SK-N-SH (cell line): Measurements from ENCODE around the gene NOSTRIN. TPM values are rescaled to one million over a fixed set of nuclear protein-coding genes. Genes with fewer than 3 reads are reported as not detected.

Experiments used
- CTCF ChIA-PET: fragments of 300-600, 350-600 bp; formaldehyde crosslinking; extraction: SDS; loops from one replicate; lab custom pipeline; 2021; lab: Yijun Ruan, JAX
- POLR2A ChIA-PET: fragments of 350-600 bp; sonication (Branson Sonifier 250); formaldehyde crosslinking; extraction: SDS; loops from one replicate; lab custom pipeline; 2020; ENCODE audit warnings: antibody characterized with exemption, inconsistent platforms; lab: Yijun Ruan, JAX
- DNase-seq: peaks from one replicate; pipeline ENCODE4 v3.0.0; 2012
- H2AFZ ChIP-seq: fragments of 200-600 bp; sonication (generic); 2 replicates; pipeline ENCODE4 v1.8.1; 2016; ENCODE audit warnings: antibody characterized with exemption, mild to moderate bottlenecking, low read depth
- H3F3A ChIP-seq: fragments of 200-600 bp; sonication (generic); replicated peaks from 2 replicates; pipeline ENCODE3; 2016; ENCODE audit warnings: antibody characterized with exemption, mild to moderate bottlenecking; ENCODE audit not compliant: insufficient read depth
- H3K27ac ChIP-seq, 2 experiments: fragments of 200-500 bp in 1 of 2; fragments of 200-600 bp in 1 of 2; sonication (Bioruptor generic) in 1 of 2; sonication (generic), shearing (Covaris generic) in 1 of 2; 2 replicates each; pipeline versions ENCODE4 v1.5.1 to v1.6.1; 2014 to 2016; ENCODE audit warnings: low read depth in 2 of 2, inconsistent platforms in 1 of 2, low read length in 1 of 2, mild to moderate bottlenecking in 1 of 2, mixed read lengths in 1 of 2
- H3K27me3 ChIP-seq: fragments of 200-600 bp; sonication (generic), shearing (Covaris generic); 2 replicates; pipeline ENCODE4 v1.6.1; 2016; ENCODE audit warnings: mixed run types; ENCODE audit not compliant: insufficient read depth
- H3K36me3 ChIP-seq, 2 experiments: fragments of 200-500 bp in 1 of 2; fragments of 200-600 bp in 1 of 2; sonication (Bioruptor generic) in 1 of 2; sonication (generic) in 1 of 2; replicated peaks in 1 of 2; 2 replicates each; pipeline versions ENCODE3 to v1.5.1; 2014 to 2016; ENCODE audit warnings: low read length in 1 of 2, mild to moderate bottlenecking in 1 of 2; ENCODE audit not compliant: insufficient read depth in 2 of 2, control insufficient read depth in 1 of 2
- H3K4me1 ChIP-seq, 2 experiments: fragments of 200-500 bp in 1 of 2; fragments of 200-600 bp in 1 of 2; sonication (Bioruptor generic) in 1 of 2; sonication (generic), shearing (Covaris generic) in 1 of 2; 2 replicates each; pipeline versions ENCODE4 v1.5.1 to v1.6.1; 2014 to 2016; ENCODE audit warnings: low read depth in 1 of 2, low read length in 1 of 2, mixed run types in 1 of 2; ENCODE audit not compliant: insufficient read depth in 2 of 2, control insufficient read depth in 1 of 2
- H3K4me2 ChIP-seq: fragments of 200-600 bp; sonication (generic), shearing (Covaris generic); 2 replicates; pipeline ENCODE4 v1.6.1; 2017; ENCODE audit warnings: mixed run types
- H3K4me3 ChIP-seq, 2 experiments: fragments of 200-500 bp in 1 of 2; fragments of 200-600 bp in 1 of 2; sonication (Bioruptor generic) in 1 of 2; sonication (generic), shearing (Covaris generic) in 1 of 2; 2 replicates each; pipeline versions ENCODE4 v1.5.1 to v1.8.1; 2014 to 2016; ENCODE audit warnings: low read depth in 2 of 2, inconsistent platforms in 1 of 2, low read length in 1 of 2, mild to moderate bottlenecking in 1 of 2, mixed read lengths in 1 of 2, moderate library complexity in 1 of 2
- H3K79me2 ChIP-seq: fragments of 200-600 bp; sonication (generic); 2 replicates; pipeline ENCODE4 v1.8.1; 2017; ENCODE audit warnings: mild to moderate bottlenecking; ENCODE audit not compliant: insufficient read depth
- H3K9ac ChIP-seq: fragments of 200-600 bp; sonication (generic); 2 replicates; pipeline ENCODE4 v1.6.1; 2017; ENCODE audit warnings: mixed run types
- H3K9me2 ChIP-seq: fragments of 200-600 bp; sonication (generic); 2 replicates; pipeline ENCODE4 v1.6.1; 2017; ENCODE audit warnings: mixed run types
- H3K9me3 ChIP-seq: fragments of 200-600 bp; sonication (generic); 2 replicates; pipeline ENCODE4 v1.6.1; 2017; ENCODE audit warnings: mixed run types, mild to moderate bottlenecking, moderate library complexity
- H4K20me1 ChIP-seq: fragments of 200-600 bp; sonication (generic); 2 replicates; pipeline ENCODE4 v1.6.1; 2017; ENCODE audit warnings: mild to moderate bottlenecking, mixed run types; ENCODE audit not compliant: insufficient read depth
- FOSL2 ChIP-seq: IDR thresholded peaks from 2 replicates; pipeline ENCODE4 v1.4.0; 2012; ENCODE audit warnings: low read depth, mild to moderate bottlenecking, moderate library complexity, borderline replicate concordance
- FOXJ3 ChIP-seq: sonication (generic); formaldehyde crosslinking; IDR thresholded peaks from 2 replicates; pipeline ENCODE4 v1.5.1; 2020; ENCODE audit warnings: mild to moderate bottlenecking, missing genetic modification reagents
- FOXM1 ChIP-seq: IDR thresholded peaks from 2 replicates; pipeline ENCODE4 v1.4.0; 2012; ENCODE audit warnings: low read depth, mild to moderate bottlenecking
- GABPA ChIP-seq: IDR thresholded peaks from 2 replicates; pipeline ENCODE4 v1.4.0; 2012; ENCODE audit warnings: low read depth, mild to moderate bottlenecking
- GATA2 ChIP-seq: sonication (generic); formaldehyde crosslinking; IDR thresholded peaks from 2 replicates; pipeline ENCODE4 v1.5.0; 2020; ENCODE audit warnings: mild to moderate bottlenecking, missing genetic modification reagents
- MEF2A ChIP-seq: IDR thresholded peaks from 2 replicates; pipeline ENCODE4 v1.4.0; 2012; ENCODE audit warnings: low read depth, borderline replicate concordance
- MXI1 ChIP-seq: IDR thresholded peaks from 2 replicates; pipeline ENCODE4 v1.6.1; 2012; ENCODE audit warnings: mild to moderate bottlenecking, low read depth, low read length, improper control_type of control experiment
- NFIC ChIP-seq: IDR thresholded peaks from 2 replicates; pipeline ENCODE4 v1.4.0; 2012; ENCODE audit warnings: borderline replicate concordance
- NRF1 ChIP-seq: IDR thresholded peaks from 2 replicates; pipeline ENCODE4 v1.6.1; 2012; ENCODE audit warnings: low read depth, mild to moderate bottlenecking, low read length
- PBX3 ChIP-seq: IDR thresholded peaks from 2 replicates; pipeline ENCODE4; 2012
- POLR2AphosphoS5 ChIP-seq: IDR thresholded peaks from 2 replicates; pipeline ENCODE4 v1.6.1; 2012; ENCODE audit warnings: low read depth, low read length
- RCOR1 ChIP-seq: fragments of 150-350 bp; IDR thresholded peaks from 2 replicates; pipeline ENCODE4 v1.6.1; 2017; ENCODE audit warnings: antibody characterized with exemption, low read length
- REST ChIP-seq: IDR thresholded peaks from 2 replicates; pipeline ENCODE4 v1.6.1; 2012; ENCODE audit warnings: mild to moderate bottlenecking, low read depth, low read length, moderate library complexity
- RXRA ChIP-seq: IDR thresholded peaks from 2 replicates; pipeline ENCODE4 v1.4.0; 2012; ENCODE audit warnings: low read depth, mild to moderate bottlenecking, borderline replicate concordance
- SIN3A ChIP-seq: IDR thresholded peaks from 2 replicates; pipeline ENCODE4 v1.6.1; 2012; ENCODE audit warnings: low read depth, mild to moderate bottlenecking, low read length, moderate library complexity, borderline replicate concordance
- SMC3 ChIP-seq: IDR thresholded peaks from 2 replicates; pipeline ENCODE4 v1.6.1; 2012; ENCODE audit warnings: low read depth, low read length, improper control_type of control experiment
- TAF1 ChIP-seq: IDR thresholded peaks from 2 replicates; pipeline ENCODE4 v1.6.1; 2012; ENCODE audit warnings: low read depth, mild to moderate bottlenecking, low read length, moderate library complexity, borderline replicate concordance
- TEAD4 ChIP-seq: IDR thresholded peaks from 2 replicates; pipeline ENCODE4 v1.4.0; 2012; ENCODE audit warnings: mild to moderate bottlenecking, borderline replicate concordance; ENCODE audit not compliant: insufficient read depth
- USF1 ChIP-seq: IDR thresholded peaks from 2 replicates; pipeline ENCODE4 v1.4.0; 2012; ENCODE audit warnings: low read depth, borderline replicate concordance
- USF2 ChIP-seq: fragments of 150-350 bp; IDR thresholded peaks from 2 replicates; pipeline ENCODE4 v1.6.1; 2017; ENCODE audit warnings: antibody characterized with exemption, low read length, low read depth, borderline replicate concordance
- YY1 ChIP-seq: IDR thresholded peaks from 2 replicates; pipeline ENCODE4 v1.4.0; 2012; ENCODE audit warnings: low read depth, mild to moderate bottlenecking
- WGBS: methylation state at CpG from one replicate; pipeline ENCODE4 v1.1.6; 2017; ENCODE audit warnings: low lambda C conversion rate; 5-methylcytosine and 5-hydroxymethylcytosine counted together
- polyA plus RNA-seq, 3 experiments: library from polyadenylated mRNA; depleted of rRNA; stranded (reverse); fragments of >200 nt; gene quantifications; 2 replicates each; pipeline ENCODE4 v1.2.3, GENCODE V29; 2012

The NOSTRIN gene
- polyA plus RNA-seq, 1 of the 3 experiments (the other 2 are of a cell fraction) = not detected

GRCh38 chr2:168794968-168795367 is 7.5 kb upstream of the NOSTRIN start (continued):
- TF ChIP-seq RXRA (no peak), MEF2A (no peak), GATA2 (CRISPR knock-in tag) (no peak)

- H3K27me3 ChIP-seq = no peaks in the 10 kb centered on the region
- no peak overlapping the region for H3K4me2 ChIP-seq
- no peaks in the 10 kb centered on the region for H3K79me2 ChIP-seq
- ChIA-PET CTCF (interaction anchor here (1.3 kb wide), 1 partner anchor 37 kb away, joined by 4 read pairs; no protein-coding TSS in a partner anchor), POLR2A (interaction anchor here (0.6 kb wide), 1 partner anchor 1008 kb away, joined by 3 read pairs; no protein-coding TSS in a partner anchor)
- H3K9ac ChIP-seq = no peak overlapping the region
- no peaks in the 10 kb centered on the region for H3K36me3 ChIP-seq
- H2AFZ ChIP-seq = no peak overlapping the region
- H3K27ac ChIP-seq = no peak overlapping the region
- WGBS = 63% methylated on average over 9 of the region's 9 CpGs
- no peaks in the 10 kb centered on the region for H4K20me1 ChIP-seq
- peaks cover 0 to 2% of the 10 kb centered on the region in 2 experiments; a peak in 1 of 4 replicates for H3K4me1 ChIP-seq
- DNase-seq = no peak
- H3K9me2 ChIP-seq = no peaks in the 10 kb centered on the region
- no peaks in the 10 kb centered on the region for H3F3A ChIP-seq
- H3K4me3 ChIP-seq = no peak overlapping the region
- no peaks in the 10 kb centered on the region for H3K9me3 ChIP-seq
- no peak for TF ChIP-seq FOXJ3 (CRISPR knock-in tag)
- TF ChIP-seq POLR2AphosphoS5 = no peak
- TF ChIP-seq GATA2 (CRISPR knock-in tag) = no peak
- no peak for TF ChIP-seq REST
- TF ChIP-seq SMC3 = no peak
- no peak for TF ChIP-seq TEAD4
- TF ChIP-seq SIN3A = no peak
- TF ChIP-seq FOSL2 = no peak
- TF ChIP-seq MXI1 = no peak
- no peak for TF ChIP-seq TAF1
- TF ChIP-seq GABPA = no peak
- no peak for TF ChIP-seq RCOR1
- no peak for TF ChIP-seq NFIC
- TF ChIP-seq MEF2A = no peak
- TF ChIP-seq YY1 = no peak
- no peak for TF ChIP-seq PBX3
- TF ChIP-seq FOXM1 = no peak
- no peak for TF ChIP-seq USF2
- no peak for TF ChIP-seq USF1
- no peak for TF ChIP-seq NRF1
These were observed 6.3 kb upstream of the NOSTRIN start for GRCh38 chr2:168796090-168796577.
